ENCODE measurements around the gene ZNF280A. TPM values are rescaled to one million over a fixed set of nuclear protein-coding genes. Genes with fewer than 3 reads are reported as not detected.

The ZNF280A gene
- total and polyA plus RNA-seq, 9 of the 15 experiments (the other 6 are each of a cell fraction or from before 2014, with no cell fraction given): 19.0 to 40.8 (median 28.6) TPM

DNA sequence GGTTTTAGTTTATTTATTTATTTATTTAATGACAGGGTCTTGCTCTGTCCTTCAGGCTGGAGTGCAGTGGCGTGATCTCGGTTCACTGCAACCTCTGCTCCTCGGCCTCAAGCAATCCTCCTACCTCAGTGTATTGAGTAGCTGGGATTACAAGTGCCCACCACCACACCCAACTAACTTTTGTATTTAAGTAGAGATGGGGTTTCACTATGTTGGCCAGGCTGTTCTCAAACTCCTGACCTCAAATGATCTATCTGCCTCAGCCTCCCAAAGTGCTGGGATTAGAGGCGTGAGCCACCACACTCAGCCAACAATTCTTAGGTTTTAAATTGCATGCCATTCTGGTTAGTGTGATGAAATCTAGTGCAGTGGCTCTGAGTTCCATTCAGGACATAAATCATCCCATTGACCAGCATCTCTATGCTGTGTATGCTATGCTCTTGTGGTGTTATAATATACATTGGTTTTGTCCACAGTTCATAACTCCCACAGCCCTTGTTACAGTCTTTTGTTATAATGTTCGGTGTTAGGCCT, 40.0 kb downstream of the ZNF280A start:
- intact Hi-C loops (cut with micrococcal nuclease): loop anchor here (5.0 kb wide), 1 partner anchor 77 kb away; the partner anchor contains the start of gene PRAME
- Histone ChIP-seq H3K27me3 (ENCODE audit: control insufficient read depth in 2 of 2, insufficient read depth in 2 of 2, low read length in 2 of 2) (no peaks in the 10 kb centered on the region; a peak in 1 of 5 replicates), H3K79me2 (ENCODE audit: control insufficient read depth, insufficient read depth, low read length) (no peaks in the 10 kb centered on the region), H2AFZ (ENCODE audit: low read depth, low read length) (no peak overlapping the region), H3K36me3 (ENCODE audit: control insufficient read depth, insufficient read depth, low read length) (peaks cover 3% of the 10 kb centered on the region), H4K20me1 (replicated peaks; ENCODE audit: control insufficient read depth, insufficient read depth, low read length) (no peaks in the 10 kb centered on the region), H3K9me1 (ENCODE audit: control insufficient read depth, insufficient read depth, low read length) (no peaks in the 10 kb centered on the region), H3K9me3 (replicated peaks; ENCODE audit: control insufficient read depth, insufficient read depth, low read depth, low read length) (no peaks in the 10 kb centered on the region), H3K4me2 (ENCODE audit: insufficient read depth, low read length) (no peak overlapping the region), H3K4me3 (no peak overlapping the region), H3K27ac (ENCODE audit: extremely low read depth, low read depth, low read length) (no peak overlapping the region), H3K9ac (ENCODE audit: insufficient read depth in 1 of 2, low read depth in 2 of 2, low read length in 2 of 2) (no peak overlapping the region), H3K4me1 (replicated peaks in 1 of 2; ENCODE audit: control insufficient read depth in 2 of 2, insufficient read depth in 2 of 2, low read length in 2 of 2) (peaks cover 0 to 7% of the 10 kb centered on the region in 2 experiments; a peak in 2 of 5 replicates)
- WGBS (ENCODE audit: insufficient coverage, low coverage, missing lambda C conversion rate): 41% methylated on average over 5 of the region's 5 CpGs
- peak in 2 of 4 experiments; percentile 14 to 33 for DNase-seq (ENCODE audit: extremely low read depth in 1 of 4, low spot score in 3 of 4)
- POLR2A ChIA-PET: interaction anchor here (0.5 to 4.7 kb wide), 17 partner anchors 8 to 212 kb away, joined by 3 to 45 read pairs (median 4); no protein-coding TSS in a partner anchor
- no TSS peak for BruUV-seq (replicated peaks)
- CTCF ChIA-PET (ENCODE audit: low intra/inter-chr PET ratio): interaction anchor here (0.9 to 1.3 kb wide), 2 partner anchors 10 to 22 kb away, joined by 3 to 4 read pairs; no protein-coding TSS in a partner anchor
- ATAC-seq: peak; percentile 52
- in situ Hi-C loops (cut with MboI): no loop called here
- no peak for FAIRE-seq
- TF ChIP-seq ZFP1 (CRISPR knock-in tag; IDR thresholded peaks at IDR 0.05) (0 out of 2 replicates have a peak, but pooled peaks have one; percentile 31), SLC30A9 (CRISPR knock-in tag; IDR thresholded peaks at IDR 0.05) (no peak), TCF7L2 (IDR thresholded peaks at IDR 0.05; ENCODE audit: low read depth, low read length) (no peak), OTX1 (CRISPR knock-in tag; IDR thresholded peaks at IDR 0.05) (peak; percentile 47; the same call in 1 of the 2 replicates), TAF7 (tag; IDR thresholded peaks at IDR 0.05) (peak; percentile 52; the same call in 1 of the 2 replicates), PRMT5 (CRISPR knock-in tag; IDR thresholded peaks at IDR 0.05) (peak; percentile 39; the same call in 1 of the 2 replicates), ZNF77 (CRISPR knock-in tag; IDR thresholded peaks at IDR 0.05) (0 out of 2 replicates have a peak, but pooled peaks have one; percentile 68), ATF7 (IDR thresholded peaks at IDR 0.05) (no peak), NELFE (IDR thresholded peaks at IDR 0.05; ENCODE audit: insufficient read depth, insufficient read length) (no peak), ZSCAN32 (CRISPR knock-in tag; IDR thresholded peaks at IDR 0.05) (0 out of 2 replicates have a peak, but pooled peaks have one; percentile 62), HDAC8 (tag; IDR thresholded peaks at IDR 0.05) (peak; percentile 54; the same call in 1 of the 2 replicates), MCM2 (IDR thresholded peaks at IDR 0.05; ENCODE audit: low read depth) (no peak), ETV1 (tag; conservative IDR thresholded peaks at IDR 0.05; ENCODE audit: low read depth) (0 out of 2 replicates have a peak, but pooled peaks have one; percentile 5), ELF4 (CRISPR knock-in tag; IDR thresholded peaks at IDR 0.05) (0 out of 2 replicates have a peak, but pooled peaks have one; percentile 74)
- TF ChIP-seq, protein P1, sequence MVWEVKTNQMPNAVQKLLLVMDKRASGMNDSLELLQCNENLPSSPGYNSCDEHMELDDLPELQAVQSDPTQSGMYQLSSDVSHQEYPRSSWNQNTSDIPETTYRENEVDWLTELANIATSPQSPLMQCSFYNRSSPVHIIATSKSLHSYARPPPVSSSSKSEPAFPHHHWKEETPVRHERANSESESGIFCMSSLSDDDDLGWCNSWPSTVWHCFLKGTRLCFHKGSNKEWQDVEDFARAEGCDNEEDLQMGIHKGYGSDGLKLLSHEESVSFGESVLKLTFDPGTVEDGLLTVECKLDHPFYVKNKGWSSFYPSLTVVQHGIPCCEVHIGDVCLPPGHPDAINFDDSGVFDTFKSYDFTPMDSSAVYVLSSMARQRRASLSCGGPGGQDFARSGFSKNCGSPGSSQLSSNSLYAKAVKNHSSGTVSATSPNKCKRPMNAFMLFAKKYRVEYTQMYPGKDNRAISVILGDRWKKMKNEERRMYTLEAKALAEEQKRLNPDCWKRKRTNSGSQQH (CRISPR knock-in tag; IDR thresholded peaks at IDR 0.05): peak; percentile 61; the same call in 1 of the 2 replicates
- TF ChIP-seq, protein P2, sequence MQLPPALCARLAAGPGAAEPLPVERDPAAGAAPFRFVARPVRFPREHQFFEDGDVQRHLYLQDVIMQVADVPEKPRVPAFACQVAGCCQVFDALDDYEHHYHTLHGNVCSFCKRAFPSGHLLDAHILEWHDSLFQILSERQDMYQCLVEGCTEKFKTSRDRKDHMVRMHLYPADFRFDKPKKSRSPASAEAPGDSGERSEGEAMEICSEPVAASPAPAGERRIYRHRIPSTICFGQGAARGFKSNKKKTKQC (CRISPR knock-in tag; IDR thresholded peaks at IDR 0.05): 0 out of 2 replicates have a peak, but pooled peaks have one; percentile 38
- TF ChIP-seq, protein P3, sequence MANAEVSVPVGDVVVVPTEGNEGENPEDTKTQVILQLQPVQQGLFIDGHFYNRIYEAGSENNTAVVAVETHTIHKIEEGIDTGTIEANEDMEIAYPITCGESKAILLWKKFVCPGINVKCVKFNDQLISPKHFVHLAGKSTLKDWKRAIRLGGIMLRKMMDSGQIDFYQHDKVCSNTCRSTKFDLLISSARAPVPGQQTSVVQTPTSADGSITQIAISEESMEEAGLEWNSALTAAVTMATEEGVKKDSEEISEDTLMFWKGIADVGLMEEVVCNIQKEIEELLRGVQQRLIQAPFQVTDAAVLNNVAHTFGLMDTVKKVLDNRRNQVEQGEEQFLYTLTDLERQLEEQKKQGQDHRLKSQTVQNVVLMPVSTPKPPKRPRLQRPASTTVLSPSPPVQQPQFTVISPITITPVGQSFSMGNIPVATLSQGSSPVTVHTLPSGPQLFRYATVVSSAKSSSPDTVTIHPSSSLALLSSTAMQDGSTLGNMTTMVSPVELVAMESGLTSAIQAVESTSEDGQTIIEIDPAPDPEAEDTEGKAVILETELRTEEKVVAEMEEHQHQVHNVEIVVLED (CRISPR knock-in tag; IDR thresholded peaks at IDR 0.05): peak; percentile 29; the same call in 1 of the 2 replicates
- TF ChIP-seq, protein P4, sequence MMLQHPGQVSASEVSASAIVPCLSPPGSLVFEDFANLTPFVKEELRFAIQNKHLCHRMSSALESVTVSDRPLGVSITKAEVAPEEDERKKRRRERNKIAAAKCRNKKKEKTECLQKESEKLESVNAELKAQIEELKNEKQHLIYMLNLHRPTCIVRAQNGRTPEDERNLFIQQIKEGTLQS (IDR thresholded peaks at IDR 0.05): peak; percentile 50; the same call in 1 of the 2 replicates
- TF ChIP-seq, protein P4 (CRISPR knock-in tag; conservative IDR thresholded peaks at IDR 0.05): no peak; the same call in 1 of the 2 replicates

Data from K562 (cell line).